WTC11 (cell line): ENCODE data around the gene WDR64.
"Not testable (repeated sequence)": the region's sequence is repeated elsewhere in the genome, so short reads cannot be mapped to it uniquely, and the experiment has no call there.

Source experiments
- ATF3 ChIP-seq: sonication (generic); formaldehyde crosslinking; conservative IDR thresholded peaks from 2 replicates; pipeline ENCODE4 v1.8.1; 2022; ENCODE audit warnings: mild to moderate bottlenecking, missing genetic modification reagents
- E2F4 ChIP-seq: sonication (generic); formaldehyde crosslinking; IDR thresholded peaks from 2 replicates; pipeline ENCODE4 v1.8.1; 2022; ENCODE audit warnings: low read depth, mild to moderate bottlenecking, moderate library complexity, missing genetic modification reagents, borderline replicate concordance
- GABPB1 ChIP-seq: sonication (generic); formaldehyde crosslinking; IDR thresholded peaks from 2 replicates; pipeline ENCODE4 v1.8.1; 2023; ENCODE audit warnings: mild to moderate bottlenecking, missing genetic modification reagents
- JUN ChIP-seq: sonication (generic); formaldehyde crosslinking; IDR thresholded peaks from 2 replicates; pipeline ENCODE4 v1.8.0; 2023; ENCODE audit warnings: mild to moderate bottlenecking, missing genetic modification reagents
- KAT7 ChIP-seq: sonication (generic); formaldehyde crosslinking; IDR thresholded peaks from 2 replicates; pipeline ENCODE4 v1.8.1; 2023; ENCODE audit warnings: missing genetic modification reagents, mild to moderate bottlenecking, borderline replicate concordance
- SMAD3 ChIP-seq: sonication (generic); formaldehyde crosslinking; IDR thresholded peaks from 2 replicates; pipeline ENCODE4 v1.8.0; 2022; ENCODE audit warnings: missing genetic modification reagents, mild to moderate bottlenecking, borderline replicate concordance
- SP1 ChIP-seq: sonication (generic); formaldehyde crosslinking; conservative IDR thresholded peaks from 2 replicates; pipeline ENCODE4 v1.8.1; 2022; ENCODE audit warnings: missing genetic modification reagents
- STAT6 ChIP-seq: sonication (generic); formaldehyde crosslinking; conservative IDR thresholded peaks from 2 replicates; pipeline ENCODE4 v1.8.1; 2023; ENCODE audit warnings: mild to moderate bottlenecking, low read depth, missing genetic modification reagents, moderate library complexity
- TCF7 ChIP-seq: sonication (generic); formaldehyde crosslinking; IDR thresholded peaks from 2 replicates; pipeline ENCODE4 v1.8.0; 2022; ENCODE audit warnings: mild to moderate bottlenecking, low read depth, missing genetic modification reagents, moderate library complexity
- TEAD4 ChIP-seq: sonication (generic); formaldehyde crosslinking; IDR thresholded peaks from 2 replicates; pipeline ENCODE4 v1.8.0; 2022; ENCODE audit warnings: mild to moderate bottlenecking, missing genetic modification reagents
- ZNF219 ChIP-seq: sonication (generic); formaldehyde crosslinking; IDR thresholded peaks from 2 replicates; pipeline ENCODE4 v1.8.0; 2023; ENCODE audit warnings: missing genetic modification reagents, mild to moderate bottlenecking, borderline replicate concordance
- TF ChIP-seq, protein P1 (sequence below): fragments of 200-600 bp; IDR thresholded peaks from 2 replicates; pipeline ENCODE4 v1.8.0; 2022; ENCODE audit warnings: antibody characterized with exemption
- TF ChIP-seq, protein P2 (sequence below): sonication (generic); formaldehyde crosslinking; IDR thresholded peaks from 2 replicates; pipeline ENCODE4 v1.8.0; 2023; ENCODE audit warnings: mild to moderate bottlenecking, missing genetic modification reagents

- not testable (repeated sequence) for TF ChIP-seq GABPB1, KAT7, ATF3, E2F4, STAT6, JUN, ZNF219, TEAD4, SP1, SMAD3, TCF7 (CRISPR knock-in tag)
- TF ChIP-seq, protein P1, sequence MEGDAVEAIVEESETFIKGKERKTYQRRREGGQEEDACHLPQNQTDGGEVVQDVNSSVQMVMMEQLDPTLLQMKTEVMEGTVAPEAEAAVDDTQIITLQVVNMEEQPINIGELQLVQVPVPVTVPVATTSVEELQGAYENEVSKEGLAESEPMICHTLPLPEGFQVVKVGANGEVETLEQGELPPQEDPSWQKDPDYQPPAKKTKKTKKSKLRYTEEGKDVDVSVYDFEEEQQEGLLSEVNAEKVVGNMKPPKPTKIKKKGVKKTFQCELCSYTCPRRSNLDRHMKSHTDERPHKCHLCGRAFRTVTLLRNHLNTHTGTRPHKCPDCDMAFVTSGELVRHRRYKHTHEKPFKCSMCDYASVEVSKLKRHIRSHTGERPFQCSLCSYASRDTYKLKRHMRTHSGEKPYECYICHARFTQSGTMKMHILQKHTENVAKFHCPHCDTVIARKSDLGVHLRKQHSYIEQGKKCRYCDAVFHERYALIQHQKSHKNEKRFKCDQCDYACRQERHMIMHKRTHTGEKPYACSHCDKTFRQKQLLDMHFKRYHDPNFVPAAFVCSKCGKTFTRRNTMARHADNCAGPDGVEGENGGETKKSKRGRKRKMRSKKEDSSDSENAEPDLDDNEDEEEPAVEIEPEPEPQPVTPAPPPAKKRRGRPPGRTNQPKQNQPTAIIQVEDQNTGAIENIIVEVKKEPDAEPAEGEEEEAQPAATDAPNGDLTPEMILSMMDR = not testable (repeated sequence)
- TF ChIP-seq, protein P2, sequence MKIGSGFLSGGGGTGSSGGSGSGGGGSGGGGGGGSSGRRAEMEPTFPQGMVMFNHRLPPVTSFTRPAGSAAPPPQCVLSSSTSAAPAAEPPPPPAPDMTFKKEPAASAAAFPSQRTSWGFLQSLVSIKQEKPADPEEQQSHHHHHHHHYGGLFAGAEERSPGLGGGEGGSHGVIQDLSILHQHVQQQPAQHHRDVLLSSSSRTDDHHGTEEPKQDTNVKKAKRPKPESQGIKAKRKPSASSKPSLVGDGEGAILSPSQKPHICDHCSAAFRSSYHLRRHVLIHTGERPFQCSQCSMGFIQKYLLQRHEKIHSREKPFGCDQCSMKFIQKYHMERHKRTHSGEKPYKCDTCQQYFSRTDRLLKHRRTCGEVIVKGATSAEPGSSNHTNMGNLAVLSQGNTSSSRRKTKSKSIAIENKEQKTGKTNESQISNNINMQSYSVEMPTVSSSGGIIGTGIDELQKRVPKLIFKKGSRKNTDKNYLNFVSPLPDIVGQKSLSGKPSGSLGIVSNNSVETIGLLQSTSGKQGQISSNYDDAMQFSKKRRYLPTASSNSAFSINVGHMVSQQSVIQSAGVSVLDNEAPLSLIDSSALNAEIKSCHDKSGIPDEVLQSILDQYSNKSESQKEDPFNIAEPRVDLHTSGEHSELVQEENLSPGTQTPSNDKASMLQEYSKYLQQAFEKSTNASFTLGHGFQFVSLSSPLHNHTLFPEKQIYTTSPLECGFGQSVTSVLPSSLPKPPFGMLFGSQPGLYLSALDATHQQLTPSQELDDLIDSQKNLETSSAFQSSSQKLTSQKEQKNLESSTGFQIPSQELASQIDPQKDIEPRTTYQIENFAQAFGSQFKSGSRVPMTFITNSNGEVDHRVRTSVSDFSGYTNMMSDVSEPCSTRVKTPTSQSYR (CRISPR knock-in tag) = not testable (repeated sequence)
Measured at GRCh38 chr1:241703739-241704138, 51.7 kb downstream of the WDR64 start.
